GM18873 (cell line): ENCODE data around the gene GPN1.
A peak's percentile ranks its signal among the peaks of the same experiment; 100 is the strongest.
"Not testable (repeated sequence)": the region's sequence is repeated elsewhere in the genome, so short reads cannot be mapped to it uniquely, and the experiment has no call there.

Source experiments
- ATAC-seq: cut with Tn5 transposase; IDR thresholded peaks from one replicate; pipeline ENCODE4 v1.9.1; 2021; ENCODE audit warnings: mild to moderate bottlenecking, moderate library complexity, moderate number of reproducible peaks; ENCODE audit not compliant: unreplicated experiment, low FRiP score

The GPN1 gene

DNA sequence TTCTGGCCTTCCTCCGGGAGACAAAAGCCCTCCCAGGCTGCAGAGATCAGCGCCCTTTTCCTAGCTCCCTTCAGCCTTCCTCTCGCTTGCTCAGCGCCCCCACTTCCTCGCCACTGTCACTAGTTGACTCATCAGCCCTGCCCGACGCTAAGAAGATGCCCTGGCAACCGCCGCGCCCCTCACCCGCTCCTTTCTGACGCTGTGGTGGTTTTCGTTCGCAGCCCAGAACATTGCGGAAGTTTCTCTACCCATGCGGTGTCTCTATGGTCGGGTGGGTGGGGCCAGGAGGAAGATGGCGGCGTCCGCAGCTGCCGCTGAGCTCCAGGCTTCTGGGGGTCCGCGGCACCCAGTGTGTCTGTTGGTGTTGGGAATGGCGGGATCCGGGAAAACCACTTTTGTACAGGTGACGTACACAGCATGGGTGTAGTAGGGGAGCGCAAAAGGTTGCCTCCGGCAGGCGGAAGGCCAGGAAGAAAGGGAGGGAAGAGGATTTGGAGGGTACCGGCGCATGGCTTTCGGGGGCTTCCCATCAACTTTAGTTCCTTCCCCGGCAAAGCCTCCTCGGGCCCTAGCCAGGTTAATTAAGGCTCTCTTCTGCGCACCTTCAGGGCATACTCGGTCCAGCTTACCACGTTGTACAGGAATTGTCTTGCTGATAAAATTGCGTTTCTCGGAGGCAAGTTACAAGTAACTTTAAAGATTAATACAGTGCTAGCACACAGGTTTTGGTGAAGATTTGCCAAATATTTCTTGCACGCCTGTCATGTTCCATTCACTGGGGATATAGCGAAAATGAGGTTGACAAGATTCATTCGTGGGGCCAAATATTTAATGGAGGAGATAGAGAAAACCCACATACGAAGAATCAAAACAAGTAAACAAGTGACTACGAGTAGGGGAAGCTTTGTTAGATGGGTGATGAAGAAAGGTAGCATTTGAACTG is at the start of gene GPN1, which contains the start of gene CCDC121:
Gene GPN1, plus strand, starts transcription at position 284 of the 943 bp plus-strand sequence. Its CDS starts 9 bp downstream, at position 293.
Gene CCDC121, minus strand, starts transcription at position 246 of the 943 bp plus-strand sequence. CDS start 1,213 bp downstream, outside the sequence.
- peak; percentile 96 for ATAC-seq

- ATAC-seq = no peak
These were observed 47.3 kb upstream of the GPN1 start for GRCh38 chr2:27581417-27582128.

GRCh38 chr2:27582129-27582694 is 46.6 kb upstream of the GPN1 start:
- no peak for ATAC-seq

DNA sequence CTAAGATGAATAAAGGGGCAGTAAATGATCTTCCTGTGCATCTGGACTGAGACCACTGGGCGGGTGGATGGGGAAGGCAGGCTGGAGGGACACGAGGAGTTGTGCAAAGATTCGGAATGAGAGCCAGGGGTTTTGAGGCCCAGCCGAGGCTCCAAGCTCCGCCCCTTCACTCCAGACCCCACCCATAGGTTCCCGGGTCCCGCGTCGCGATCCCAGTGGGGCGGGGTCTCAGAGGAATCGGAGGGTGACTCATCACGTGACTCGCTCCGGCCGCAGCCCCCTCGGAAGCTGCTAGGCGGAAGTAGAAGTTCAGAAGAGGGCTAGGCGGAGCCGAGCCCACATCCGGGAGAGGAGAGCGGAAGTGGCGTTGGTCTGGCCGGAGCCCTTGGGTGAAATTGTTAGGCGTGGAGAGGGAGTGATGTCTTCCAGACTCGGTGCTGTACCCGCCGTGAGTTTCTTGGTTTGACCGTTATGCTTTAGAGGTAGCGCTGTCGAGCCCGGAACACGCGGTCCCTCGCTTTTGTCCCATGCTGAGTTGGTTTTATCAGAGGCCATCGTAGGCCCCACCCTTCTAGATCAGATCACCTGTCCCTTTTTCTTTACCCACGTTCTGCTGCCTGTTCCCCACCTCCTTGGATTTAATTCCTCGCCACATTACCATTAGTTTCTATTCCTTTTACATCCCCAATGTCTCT is 46.0 kb upstream of the GPN1 start, which contains the start of gene ZNF512:
Gene ZNF512, plus strand, starts transcription at position 348 of the 695 bp plus-strand sequence. Its CDS starts 71 bp downstream, at position 419.
- peak; percentile 79 for ATAC-seq

DNA sequence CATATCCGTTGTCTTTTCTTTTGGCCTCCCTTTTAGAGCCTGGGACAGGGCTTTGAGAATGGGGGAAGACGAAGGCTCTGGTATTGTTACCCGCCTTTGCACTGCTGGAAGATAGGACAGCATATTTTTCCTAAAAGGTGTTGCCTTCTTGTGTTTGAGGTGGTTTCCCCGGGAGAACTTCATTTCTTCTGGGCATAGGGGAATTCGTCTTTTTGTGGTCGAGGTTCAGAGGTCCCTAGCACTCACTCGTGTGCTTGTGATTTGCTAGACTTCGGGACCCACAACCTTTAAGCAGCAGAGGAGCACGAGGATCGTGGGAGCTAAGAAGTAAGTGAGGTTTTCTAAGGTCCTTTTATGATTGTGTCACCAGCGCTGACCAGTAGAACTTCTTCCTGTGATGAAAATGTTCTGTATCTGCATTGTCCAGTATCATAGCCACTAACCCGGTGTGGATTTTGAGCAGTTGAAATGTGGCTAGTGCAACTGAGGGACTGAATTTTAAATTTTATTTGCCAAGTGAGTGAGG is 45.4 kb upstream of the GPN1 start:
- ATAC-seq = no peak

- no peak for ATAC-seq
These were observed 44.3 kb upstream of the GPN1 start for GRCh38 chr2:27584597-27584996.

DNA sequence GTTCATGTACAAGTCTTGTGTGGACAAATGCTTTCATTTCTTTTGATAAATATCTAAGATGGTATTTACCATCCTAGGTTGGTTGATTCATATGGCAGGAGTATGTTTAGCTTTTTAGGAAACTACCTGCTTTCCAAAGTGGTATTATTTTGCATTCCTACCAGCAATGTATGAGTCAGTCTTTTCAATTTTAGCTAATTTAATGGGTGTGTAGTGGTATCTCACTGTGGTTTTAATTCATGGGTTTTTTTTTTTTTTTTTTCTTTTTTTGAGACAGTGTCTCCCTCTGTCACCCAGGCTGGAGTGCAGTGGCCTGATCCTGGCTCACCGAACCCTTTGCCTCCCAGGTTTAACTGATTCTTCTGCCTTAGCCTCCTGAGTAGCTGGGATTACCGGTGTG is 41.8 kb upstream of the GPN1 start:
- ATAC-seq = no peak

DNA sequence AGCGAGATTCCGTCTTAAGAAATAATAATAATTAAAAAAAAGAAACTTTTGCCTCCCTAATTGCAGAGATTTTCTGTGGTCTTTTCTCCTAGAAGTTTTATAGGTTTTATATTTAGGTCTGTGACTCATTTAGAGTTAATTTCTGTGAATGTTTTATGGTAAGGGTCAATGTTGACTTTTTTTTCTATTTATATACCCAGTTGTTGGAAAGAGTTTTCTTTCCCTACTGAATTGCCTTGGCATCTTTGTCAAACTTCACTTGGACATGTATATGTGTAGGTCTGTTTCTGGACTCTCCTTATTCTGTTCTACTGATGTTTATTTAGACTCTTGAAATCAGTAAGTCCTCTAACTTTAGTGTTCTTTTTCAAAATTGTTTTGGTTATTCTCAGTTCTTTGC is 40.5 kb upstream of the GPN1 start:
- ATAC-seq = no peak

GRCh38 chr2:27591745-27592144 is 37.1 kb upstream of the GPN1 start:
- no peak for ATAC-seq

DNA sequence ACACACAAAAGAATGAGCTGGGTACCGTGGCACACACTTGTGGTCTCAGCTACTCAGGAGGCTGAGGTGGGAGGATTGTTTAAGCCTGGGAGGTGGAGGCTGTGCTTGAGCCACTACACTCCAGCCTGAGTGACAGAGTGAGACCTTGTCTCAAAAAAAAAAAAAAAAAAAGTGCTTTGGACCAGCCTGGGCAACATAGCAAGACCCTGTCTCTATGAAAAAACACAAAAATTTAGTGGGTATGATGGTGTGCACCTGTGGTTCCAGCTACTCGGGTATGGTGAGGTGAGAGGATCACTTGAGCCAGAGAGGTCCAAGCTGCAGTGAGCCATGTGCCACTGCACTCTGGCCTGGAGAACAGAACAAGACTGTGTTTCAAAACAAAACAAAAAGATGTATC is 35.6 kb upstream of the GPN1 start:
- ATAC-seq = no peak

DNA sequence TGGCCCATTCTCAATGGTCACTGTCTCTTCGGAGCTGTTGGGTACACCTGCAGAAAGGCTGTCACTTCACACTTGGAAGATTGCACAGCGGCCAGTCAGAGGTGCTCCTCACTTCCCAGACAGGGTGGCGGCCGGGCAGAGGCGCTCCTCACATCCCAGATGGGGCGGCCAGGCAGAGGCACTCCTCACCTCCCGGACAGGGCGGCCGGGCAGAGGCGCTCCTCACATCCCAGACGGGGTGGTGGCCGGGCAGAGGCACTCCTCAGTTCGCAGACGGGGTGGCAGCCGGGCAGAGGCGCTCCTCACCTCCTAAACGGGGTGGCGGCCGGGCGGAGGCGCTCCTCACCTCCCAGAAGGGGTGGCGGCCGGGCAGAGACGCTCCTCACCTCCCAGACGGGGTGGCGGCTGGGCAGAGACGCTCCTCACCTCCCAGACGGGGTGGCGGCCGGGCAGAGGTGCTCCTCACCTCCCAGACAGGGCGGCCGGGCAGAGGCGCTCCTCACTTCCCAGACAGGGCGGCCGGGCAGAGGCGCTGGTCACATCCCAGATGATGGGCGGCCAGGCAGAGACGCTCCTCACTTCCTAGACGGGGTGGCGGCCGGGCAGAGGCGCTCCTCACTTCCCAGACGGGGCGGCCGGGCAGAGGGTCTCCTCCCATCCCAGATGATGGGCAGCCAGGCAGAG is 34.7 kb upstream of the GPN1 start:
- ATAC-seq = not testable (repeated sequence)

DNA sequence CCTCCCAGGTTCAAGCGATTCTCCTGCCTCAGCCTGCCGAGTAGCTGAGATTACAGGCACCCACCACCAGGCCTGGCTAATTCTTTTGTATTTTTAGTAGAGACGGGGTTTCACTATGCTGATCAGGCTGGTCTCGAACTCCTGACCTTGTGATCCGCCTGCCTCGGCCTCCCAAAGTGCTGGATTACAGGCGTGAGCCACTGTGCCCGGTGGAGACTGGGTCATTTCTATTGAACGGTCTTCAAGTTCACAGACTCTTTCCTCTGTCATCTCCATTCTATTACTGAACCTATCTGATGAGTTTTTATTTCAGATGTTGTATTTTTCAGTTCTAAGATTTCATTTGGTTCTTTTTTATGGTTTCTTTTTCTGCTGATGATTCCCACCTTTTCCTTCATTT is 33.4 kb upstream of the GPN1 start:
- ATAC-seq = not testable (repeated sequence)

DNA sequence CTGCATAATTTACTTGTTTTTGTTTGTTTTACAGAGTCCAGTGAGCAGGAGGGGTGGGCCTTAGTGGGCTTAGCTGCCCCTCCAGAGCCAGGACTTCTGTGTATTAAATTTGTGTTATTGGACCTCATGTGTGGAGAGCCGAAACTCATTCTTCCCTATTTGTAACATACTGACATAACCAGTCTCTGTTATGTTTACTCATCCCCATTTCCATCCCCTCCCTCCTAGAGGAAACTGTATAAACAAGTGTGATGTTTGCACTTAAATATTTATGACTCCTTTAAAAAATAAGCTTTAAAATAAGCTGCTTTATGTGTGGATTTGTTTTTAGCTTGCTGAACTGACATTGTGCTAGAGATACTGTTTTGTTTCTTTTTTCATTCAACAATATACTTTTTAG is 32.2 kb upstream of the GPN1 start:
- ATAC-seq = no peak

GRCh38 chr2:27606611-27607010 is 22.2 kb upstream of the GPN1 start:
- no peak for ATAC-seq

- no peak for ATAC-seq
These were observed 14.9 kb upstream of the GPN1 start for GRCh38 chr2:27613985-27614384.

- no peak for ATAC-seq
These were observed 13.5 kb upstream of the GPN1 start for GRCh38 chr2:27615316-27615715.

DNA sequence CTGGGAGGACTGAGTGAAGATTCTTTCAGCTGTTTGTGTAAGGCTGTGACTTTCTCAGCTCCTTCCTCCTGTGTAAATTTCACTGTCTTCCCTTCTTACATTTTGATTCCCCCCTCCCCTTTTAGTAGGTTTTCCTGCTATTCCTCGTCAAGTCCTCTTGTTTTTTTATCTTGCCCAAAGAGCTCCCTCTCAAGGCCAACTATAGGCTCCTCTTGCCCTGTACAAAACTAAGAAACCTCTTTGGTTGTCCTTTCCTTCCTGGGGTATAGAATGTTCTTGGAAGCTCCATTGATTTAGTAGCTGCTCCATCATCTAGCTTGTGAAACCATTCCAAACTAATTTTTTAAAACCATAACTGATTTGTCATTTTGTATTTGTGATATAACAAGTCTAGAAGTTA is 7.3 kb upstream of the GPN1 start:
- ATAC-seq = no peak

GRCh38 chr2:27622921-27623384 is 5.9 kb upstream of the GPN1 start:
- ATAC-seq = no peak

- ATAC-seq = no peak
These were observed 3.9 kb upstream of the GPN1 start for GRCh38 chr2:27624943-27625342.
